ENCODE results near the gene RNF13.

DNA sequence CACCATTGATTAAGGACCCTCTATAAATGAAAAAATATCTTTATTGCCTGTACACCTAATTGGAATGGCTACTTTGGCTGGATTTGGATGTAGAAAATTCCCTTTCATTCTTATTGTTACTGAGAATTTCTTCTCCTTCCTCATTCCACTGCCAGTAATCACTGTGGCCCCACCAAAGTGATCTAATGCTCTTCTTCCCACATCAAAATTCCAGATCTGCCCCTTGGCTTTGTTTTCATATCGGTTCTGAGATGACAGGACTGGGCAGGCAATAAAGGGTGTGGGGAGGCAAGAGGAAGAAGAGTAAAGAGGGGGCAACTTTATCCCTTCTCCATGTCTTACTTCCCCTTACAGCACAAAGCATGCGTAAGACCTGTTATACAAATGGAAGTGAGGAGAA is 22.7 kb upstream of the RNF13 start:
- TF ChIP-seq, protein P1, sequence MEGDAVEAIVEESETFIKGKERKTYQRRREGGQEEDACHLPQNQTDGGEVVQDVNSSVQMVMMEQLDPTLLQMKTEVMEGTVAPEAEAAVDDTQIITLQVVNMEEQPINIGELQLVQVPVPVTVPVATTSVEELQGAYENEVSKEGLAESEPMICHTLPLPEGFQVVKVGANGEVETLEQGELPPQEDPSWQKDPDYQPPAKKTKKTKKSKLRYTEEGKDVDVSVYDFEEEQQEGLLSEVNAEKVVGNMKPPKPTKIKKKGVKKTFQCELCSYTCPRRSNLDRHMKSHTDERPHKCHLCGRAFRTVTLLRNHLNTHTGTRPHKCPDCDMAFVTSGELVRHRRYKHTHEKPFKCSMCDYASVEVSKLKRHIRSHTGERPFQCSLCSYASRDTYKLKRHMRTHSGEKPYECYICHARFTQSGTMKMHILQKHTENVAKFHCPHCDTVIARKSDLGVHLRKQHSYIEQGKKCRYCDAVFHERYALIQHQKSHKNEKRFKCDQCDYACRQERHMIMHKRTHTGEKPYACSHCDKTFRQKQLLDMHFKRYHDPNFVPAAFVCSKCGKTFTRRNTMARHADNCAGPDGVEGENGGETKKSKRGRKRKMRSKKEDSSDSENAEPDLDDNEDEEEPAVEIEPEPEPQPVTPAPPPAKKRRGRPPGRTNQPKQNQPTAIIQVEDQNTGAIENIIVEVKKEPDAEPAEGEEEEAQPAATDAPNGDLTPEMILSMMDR (conservative IDR thresholded peaks at IDR 0.05; ENCODE audit: low read depth, low read length): no peak
- no peak for TF ChIP-seq EZH2phosphoT487 (IDR thresholded peaks at IDR 0.05; ENCODE audit: borderline replicate concordance, low read length)
